NT2/D1 (cell line): ENCODE measurements around the gene CASS4.

Experiments
- YY1 ChIP-seq: IDR thresholded peaks from 2 replicates; pipeline ENCODE4 v1.6.1; 2011; ENCODE audit not compliant: insufficient read length, insufficient read depth
- ZNF274 ChIP-seq: IDR thresholded peaks from 2 replicates; pipeline ENCODE4 v1.6.1; 2011; ENCODE audit warnings: mild to moderate bottlenecking, low read depth, low read length

- no peak for TF ChIP-seq YY1
- TF ChIP-seq ZNF274 = no peak
These were observed 71.9 kb downstream of the CASS4 start for GRCh38 chr20:56483970-56484369.
